HG03378 (cell line): Measurements from ENCODE around the gene TMEM45B.
"Not testable (repeated sequence)": the region's sequence is repeated elsewhere in the genome, so short reads cannot be mapped to it uniquely, and the experiment has no call there.

ENCODE experiments used
- ATAC-seq: cut with Tn5 transposase; IDR thresholded peaks from one replicate; pipeline ENCODE4 v1.9.1; 2021; ENCODE audit warnings: mild to moderate bottlenecking, moderate library complexity; ENCODE audit not compliant: unreplicated experiment

The TMEM45B gene

DNA sequence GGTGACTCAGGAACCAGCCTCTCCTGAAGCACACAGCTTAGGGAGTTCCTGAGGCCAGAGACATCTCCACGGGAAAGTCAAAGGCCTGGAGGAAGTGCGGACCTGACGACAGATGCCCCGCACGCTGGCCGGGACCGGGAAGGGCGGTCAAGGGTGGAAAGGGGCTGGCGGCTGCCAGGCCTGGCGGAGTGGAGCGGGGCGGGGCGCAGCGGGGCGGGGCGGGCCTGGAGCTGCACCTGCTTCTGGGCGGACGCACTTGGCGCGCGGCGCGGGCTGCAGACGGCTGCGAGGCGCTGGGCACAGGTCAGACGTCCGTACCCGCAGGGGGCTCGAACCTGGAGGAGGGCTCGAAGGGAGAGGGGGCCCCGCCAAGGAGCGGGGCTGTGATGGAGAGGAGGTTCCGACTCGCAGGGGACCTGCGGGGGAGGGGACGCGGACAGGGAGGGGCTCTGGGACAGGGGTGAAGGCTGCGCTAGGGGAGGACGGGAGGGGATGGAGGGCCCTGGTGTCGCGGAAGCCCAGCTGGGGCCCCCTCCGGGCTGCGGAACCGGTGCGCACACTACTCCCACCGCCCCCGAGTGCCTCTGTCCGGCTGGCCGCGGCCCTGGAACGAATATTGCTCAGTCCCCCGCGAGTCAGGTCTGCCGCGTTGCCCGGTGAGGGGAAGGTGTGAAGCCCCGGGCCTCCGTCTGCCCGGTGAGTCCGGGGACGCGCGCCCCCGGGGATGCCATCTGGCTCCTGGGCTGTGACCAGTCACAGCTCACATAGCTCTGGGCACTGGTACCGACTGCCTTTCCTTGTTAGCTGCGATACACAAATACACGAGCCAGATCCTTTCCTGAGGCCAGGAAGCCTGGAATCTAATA, at the start of gene TMEM45B:
Gene TMEM45B (plus strand): TSS at position 253 of the 866 bp plus-strand sequence. CDS start 36,635 bp downstream, outside the sequence.
- ATAC-seq, result no peak

DNA sequence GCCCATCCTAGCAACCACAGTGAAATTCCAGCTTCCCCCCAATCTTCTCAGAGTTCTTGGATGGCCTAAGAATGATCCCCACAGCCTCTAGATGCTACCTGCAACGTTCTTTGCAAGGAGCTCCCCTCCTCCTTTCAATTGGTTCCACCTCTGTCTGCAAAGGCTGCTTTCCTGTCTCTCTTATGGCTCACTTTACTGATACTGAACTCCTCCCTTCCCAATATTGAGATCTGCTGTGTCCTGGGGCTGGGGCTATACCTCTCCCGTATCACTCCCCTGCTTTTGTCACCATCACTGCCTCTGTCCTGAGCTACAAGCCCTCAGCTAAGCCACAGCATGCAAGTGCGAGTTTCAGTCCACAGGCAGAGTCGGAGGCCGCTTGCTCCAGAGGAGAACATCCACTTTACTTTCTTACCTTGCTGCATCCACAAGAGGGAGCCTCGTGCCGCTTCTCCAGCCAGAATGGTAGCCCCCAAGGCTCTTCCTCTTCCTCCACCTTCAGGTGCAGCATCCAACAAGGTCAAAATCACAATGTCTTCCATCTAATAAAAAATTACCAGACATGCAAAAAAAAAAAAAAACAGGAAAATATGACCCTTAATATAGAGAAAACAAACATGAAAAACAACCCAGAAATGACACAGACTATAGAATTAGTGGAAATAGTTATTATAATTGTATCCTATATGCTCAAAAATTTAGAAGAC, 48.6 kb upstream of the TMEM45B start:
- ATAC-seq, result no peak

DNA sequence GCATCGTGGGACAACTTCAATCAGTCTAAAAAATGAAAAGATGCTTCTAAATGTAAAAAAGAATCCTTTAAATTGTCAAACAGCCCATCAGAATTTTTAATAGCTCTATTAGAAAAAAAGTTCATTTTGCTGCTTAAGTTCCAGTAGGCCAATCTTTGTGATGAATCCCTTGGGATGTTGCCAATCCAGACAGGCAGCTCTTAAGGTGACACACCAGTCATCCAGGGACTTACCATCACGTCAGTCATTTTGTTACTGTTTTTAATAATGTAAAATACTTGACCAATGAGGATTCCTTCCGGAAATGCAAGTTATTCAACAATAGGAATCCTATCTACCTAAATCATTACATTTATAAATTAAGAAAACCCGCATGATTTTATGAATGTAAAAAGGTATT, 47.8 kb upstream of the TMEM45B start:
- no peak for ATAC-seq

DNA sequence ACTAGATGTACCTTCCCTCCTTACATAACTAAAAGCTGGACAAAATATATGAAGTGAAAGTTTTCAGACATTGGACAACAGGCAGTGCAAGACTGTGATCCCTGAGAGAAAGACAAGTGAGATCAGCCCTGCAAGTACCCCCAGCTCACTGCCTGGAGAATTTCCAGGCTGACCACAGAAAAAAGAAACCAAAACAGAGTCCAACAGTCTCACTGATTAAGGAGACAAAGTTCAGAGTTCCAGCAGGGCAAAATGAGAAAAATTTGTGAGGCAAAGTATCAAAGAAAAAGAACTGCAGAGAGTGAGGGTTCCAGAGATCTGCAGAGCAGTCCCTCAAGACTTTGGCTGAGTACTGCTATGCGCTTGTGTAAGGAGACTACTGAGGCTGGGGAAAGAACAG, 47.3 kb upstream of the TMEM45B start:
- ATAC-seq, result no peak

DNA sequence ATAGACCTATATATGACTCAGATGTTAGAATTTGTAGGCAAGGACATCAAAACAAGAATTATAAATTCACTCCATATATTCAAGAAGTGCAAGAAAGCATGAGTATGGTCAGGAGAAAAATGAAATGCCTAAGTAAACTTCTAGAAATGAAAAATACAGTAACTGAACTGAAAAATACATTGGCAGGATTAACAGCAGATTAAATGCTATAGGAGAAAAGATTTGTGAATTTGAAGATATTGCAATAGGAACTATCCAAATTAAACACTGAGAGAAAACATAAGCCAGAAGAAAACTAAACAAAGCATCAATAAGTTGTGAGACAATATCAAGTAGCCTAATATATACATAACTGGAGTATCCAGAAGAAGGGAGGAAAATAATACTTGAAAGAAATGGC, 46.6 kb upstream of the TMEM45B start:
- no peak for ATAC-seq

DNA sequence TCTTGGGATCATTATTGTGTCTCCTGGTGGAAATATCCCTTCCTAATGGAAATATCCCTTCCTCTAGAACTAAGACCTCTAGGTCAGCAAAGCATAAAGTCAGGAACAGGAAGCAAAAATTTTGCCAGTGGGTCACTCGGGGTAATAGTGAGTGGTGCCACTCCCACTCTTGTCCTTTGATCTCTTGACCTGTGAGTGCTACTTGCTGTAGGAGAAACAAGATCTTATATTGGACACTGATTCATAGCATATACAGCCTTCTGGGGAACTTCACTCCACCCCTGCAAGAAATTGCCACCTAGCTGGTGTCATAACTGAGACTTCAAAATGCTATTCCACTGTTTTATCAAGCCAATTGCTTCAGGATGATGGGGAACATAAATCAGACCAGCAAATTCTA, 44.7 kb upstream of the TMEM45B start:
- ATAC-seq, result no peak

DNA sequence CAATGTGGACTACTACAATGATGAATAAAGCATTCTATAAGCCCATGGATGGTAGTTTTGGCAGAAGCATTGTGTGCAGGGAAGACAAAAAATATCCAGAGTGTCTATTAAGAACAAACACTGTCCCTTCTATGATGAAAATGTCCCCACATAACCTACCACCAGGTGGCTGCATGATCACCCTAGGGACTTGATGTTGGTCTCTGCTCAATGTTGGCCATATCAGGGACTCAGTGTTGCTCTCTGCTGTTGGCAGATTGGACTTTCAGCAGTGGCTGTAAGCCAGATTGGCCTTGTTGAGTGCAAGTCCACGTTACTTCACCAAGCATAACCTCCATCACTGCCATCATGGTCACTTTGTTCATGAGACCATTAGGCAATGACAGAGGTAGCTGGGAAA, 44.2 kb upstream of the TMEM45B start:
- not testable (repeated sequence) for ATAC-seq

DNA sequence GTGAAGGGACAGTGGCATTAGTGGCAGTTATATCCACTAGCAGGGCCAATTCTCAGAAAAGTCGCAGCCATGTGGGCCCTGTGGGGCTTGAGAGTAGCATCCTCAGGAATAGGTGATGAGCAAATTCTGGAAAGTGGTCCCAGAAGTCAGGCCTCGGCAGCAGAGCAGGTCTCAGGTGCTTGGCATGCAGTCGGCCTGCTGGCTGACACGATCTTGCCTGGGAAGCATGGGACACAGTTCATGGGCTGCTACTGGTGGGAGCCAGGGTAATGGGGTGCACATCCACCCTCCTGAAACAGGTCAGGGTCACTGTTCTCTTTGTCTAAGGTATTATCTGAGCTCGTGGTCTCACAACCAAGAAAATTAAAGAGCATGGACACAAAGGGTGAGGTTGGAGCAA, 36.8 kb upstream of the TMEM45B start:
- no peak for ATAC-seq

DNA sequence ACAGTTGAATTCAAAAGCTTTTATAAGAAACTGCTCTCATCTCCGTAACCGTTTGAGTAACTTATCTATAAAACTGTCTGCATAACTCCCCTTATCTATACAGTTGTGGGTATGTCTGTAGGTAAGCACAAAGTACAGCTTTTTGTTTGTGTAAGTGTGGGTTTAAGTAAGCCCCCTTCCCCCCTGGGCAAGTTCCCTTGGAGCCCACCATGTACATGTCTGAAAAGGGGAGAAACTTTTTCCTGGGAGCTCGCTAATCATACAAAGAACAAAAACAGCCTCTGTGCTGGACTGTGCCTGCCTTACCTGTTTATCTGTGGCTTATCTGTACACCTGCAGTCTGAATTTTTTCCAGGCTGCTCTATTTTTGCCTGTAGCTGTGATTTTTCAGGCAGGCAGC, 36.3 kb upstream of the TMEM45B start:
- ATAC-seq, result no peak

DNA sequence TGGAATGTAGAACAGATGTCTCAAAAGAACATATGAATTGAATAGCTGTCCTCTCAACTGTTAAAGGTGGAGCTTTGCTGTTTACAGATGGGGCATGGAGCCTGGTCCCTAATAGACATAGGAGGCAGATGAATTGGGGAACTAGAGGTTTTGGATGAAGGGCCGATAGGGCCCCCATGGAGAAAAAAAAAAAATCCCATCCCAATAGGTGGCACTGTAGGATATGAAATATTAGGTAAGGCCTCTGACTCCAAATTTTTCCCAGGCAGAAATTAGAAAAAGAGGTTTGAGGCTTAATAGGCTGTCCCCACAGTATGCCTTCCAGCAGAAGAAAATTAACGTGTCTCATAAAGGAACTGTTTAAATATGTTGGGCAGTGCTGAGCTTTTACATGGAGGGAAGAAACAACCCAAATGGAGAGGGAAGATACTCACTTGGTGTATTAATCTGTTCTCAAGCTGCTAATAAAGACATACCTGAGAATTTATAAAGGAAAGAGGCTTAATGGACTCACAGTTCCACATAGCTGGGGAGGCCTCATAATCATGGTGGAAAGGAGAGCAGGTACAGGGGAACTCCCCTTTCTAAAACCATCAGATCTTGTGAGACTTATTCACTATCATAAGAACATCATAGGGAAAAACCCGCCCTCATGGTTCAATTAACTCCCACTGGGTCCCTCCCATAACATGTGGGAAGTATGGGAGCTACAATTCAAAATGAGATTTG, 30.1 kb upstream of the TMEM45B start:
- no peak for ATAC-seq

DNA sequence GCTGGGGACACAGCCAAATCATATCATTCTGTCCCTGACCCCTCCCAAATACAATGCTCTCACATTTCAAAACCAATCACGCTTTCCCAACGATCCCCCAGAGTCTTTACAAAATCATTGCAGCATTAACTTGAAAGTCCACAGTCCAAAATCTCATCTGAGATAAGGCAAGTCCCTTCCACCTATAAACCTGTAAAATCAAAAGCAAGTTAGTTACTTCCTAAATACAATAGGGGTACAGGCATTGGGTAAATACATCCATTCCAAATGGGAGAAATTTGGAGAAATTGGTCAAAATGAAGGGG, 29.6 kb upstream of the TMEM45B start:
- ATAC-seq, result not testable (repeated sequence)

DNA sequence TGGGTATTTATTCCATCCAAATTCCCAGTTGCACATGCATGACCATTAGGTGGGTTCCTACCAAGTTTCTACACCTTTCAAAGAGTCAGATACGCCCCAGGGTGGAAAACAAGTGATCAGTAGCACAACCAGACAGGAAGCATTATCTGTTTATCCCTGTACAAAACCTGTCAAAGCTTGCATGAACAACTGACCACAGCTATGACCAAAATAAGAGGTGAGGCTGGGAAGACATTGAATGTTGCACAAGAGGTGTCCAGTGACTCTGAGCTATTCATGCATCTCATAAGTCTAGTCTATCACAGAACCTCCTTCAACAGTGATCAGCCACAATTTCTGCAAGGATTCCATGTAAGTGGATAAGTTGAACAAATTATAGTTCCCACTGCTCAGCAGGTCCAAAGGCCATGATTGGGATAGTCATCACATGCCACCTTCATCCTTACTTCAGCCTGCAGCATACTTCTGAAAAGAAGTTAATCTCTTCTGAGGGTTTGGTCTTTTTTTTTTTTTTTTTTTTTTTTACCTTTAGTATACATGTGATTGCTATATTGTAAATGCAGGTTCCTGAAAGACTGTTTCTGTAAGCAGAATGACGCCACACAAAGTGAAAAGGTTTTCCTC, 28.0 kb upstream of the TMEM45B start:
- ATAC-seq, result no peak

DNA sequence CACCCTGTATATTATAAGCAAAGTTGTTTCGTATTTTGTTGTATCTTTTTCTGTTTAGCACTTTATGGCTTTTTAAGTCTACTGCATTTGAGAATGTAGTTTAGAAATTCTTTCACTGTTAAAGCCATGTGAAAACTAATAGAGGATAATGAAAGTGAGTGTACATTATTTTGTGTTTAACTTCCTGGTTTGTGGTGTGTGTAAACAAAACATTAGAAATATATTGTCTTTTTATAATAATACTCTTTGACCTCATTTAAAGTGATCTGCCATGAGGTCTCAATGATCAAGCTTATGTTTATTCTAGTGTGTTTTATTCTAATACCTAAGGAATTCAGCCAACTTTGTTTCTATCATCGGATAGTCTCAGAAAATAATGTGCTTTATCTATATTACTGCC, 27.4 kb upstream of the TMEM45B start:
- ATAC-seq, result no peak

DNA sequence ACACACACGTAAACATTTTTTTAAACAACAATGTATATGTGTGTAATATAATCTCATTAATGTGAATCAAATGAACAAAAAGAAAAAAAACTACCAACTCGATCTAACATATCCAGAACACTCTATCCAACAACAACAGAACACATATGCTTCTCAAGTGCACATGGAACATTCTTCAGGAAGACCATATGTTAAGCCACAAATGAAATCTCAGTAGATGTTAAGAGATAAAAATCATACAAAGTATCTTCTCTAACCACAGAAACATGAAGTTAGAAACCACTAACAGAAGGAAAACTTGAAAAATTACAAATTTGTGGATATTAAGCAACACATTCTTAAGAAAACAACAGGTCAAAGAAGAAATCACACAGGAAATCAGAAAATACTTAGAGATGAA, 25.5 kb upstream of the TMEM45B start:
- ATAC-seq, result no peak

DNA sequence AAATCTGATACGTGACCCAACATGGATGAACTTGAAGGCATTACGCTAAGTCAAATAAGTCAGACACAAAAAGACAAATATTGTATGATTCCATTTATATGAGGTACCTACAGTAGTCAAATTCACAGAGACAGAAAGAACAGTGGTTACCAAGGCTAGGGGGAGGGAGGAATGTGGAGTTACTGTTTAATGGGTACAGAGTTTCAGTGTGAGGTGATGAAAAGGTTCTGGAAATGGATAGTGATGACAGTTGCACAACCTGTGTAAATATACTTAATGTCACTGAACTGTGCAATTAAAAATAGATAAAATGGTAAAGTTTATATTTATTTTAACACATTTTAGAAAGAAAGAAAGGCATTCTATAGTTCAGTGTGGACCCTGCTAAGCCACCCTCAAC, 24.1 kb upstream of the TMEM45B start:
- no peak for ATAC-seq

DNA sequence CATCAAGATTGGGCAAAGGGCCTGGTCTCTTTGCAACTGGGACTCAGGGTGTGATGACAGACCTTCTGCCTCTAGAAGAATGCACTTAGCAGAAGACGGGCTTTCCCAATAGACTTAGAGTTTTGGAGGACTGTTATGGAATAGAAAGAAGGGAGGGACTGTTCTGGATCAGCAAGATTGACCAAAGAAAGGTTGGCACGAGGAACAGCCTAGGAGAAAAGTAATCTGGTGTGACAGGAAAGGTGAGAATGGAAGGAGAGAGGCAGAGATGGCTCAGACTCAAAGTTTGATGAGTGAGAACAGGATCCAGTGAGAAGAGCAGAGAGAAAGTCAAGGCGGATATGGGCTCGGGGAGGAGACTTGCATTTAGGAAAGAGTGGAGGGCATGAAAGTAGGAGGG, 23.0 kb upstream of the TMEM45B start:
- ATAC-seq, result no peak

DNA sequence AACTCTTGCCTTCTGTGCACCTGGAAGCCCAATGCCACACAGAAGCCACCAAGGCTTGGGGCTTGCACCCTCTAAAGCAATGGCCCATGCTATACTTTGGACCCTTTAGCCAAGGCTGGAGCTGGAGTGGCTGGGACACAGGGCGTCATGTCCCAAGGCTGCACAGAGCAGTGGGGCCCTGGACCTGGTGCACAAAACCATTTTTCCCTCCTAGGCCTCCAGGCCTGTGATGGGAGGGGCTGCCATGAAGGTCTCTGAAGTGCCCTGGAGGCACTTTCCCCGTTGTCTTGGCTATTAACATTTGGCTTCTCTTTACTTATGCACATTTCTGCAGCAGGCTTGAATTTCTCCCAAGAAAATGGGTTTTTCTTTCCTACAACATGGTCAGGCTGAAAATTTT, 20.6 kb upstream of the TMEM45B start:
- ATAC-seq, result no peak

DNA sequence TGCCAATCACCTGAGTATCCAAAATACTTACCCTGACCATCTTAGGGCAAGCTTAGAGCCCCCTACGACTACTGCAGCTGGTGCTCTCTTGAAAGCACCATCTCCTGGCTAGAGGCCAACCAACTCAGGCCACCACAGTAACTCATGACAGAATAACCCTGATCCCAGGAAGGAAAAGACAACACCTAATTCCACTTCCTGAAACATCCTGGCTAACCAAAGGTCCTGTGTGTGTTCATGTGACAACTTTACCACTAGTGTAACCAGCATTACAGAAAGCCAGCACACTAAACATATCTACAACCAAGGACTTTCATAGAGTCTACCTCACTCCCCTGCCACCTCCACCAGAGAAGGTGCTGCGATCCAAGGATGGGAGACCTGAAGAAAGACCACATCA, 17.4 kb upstream of the TMEM45B start:
- ATAC-seq, result no peak

DNA sequence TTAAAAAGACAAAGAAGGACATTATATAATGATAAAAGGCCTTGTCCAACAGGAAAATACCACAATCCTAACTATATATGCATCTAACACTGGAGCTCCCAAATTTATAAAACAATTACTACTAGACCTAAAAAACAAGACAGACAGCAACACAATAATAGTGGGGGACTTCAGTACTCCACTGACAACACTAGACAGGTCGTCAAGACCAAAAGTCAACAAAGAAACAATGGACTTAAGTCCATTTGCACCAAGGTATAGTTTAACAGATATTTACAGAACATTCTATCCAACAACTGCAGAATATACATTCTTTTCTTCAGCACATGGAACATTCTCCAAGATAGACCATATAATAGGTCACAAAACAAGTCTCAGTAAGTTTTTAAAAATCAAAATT, 15.5 kb upstream of the TMEM45B start:
- not testable (repeated sequence) for ATAC-seq

DNA sequence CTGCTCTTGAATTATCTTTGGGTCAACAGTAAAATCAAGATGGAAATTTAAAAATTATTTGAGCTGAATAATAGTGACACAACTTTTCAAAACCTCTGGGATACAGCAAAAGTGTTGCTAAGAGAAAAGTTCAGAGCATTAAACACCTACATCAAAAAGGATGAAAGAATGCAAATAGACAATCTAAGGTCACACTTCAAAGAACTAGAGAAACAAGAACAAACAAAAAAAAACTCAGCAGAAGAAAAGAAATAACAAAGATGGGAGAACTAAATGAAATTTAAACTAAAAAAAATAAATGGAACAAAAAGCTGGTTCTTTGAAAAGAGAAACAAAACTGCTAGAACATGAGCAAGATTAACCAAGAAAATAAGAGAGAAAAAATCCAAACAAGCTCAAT, 15.0 kb upstream of the TMEM45B start:
- ATAC-seq, result no peak

DNA sequence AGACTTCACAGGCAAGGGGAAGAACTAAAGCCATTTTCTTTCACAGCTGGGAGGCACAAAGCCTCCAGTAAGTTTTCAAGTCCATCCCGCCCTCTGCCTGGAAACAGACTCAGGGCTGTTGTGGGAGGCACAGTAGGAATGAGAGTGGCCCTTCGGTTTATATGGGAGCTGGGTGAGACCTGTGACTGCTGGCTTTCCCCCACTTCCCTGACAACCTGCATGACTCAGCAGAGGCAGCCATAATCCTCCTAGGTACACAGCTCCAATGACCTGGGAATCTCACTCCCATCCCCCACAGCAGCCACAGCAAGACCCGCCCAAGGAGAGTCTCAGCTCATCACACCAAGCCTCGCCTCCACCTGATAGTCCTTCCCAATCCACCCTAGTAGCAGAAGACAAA, 12.1 kb upstream of the TMEM45B start:
- no peak for ATAC-seq
